SKM-1 treated with dmso at 0.1 percent for 144 hours (cell line): ENCODE measurements around the gene UNCX.

Experiments
- DNase-seq: peaks from one replicate; lab custom pipeline; 2025; ENCODE audit not compliant: unreplicated experiment; lab: John Stamatoyannopoulos, UW

The UNCX gene

GRCh38 chr7:1242606-1243289, 10.1 kb downstream of the UNCX start:
- no peak for DNase-seq

GRCh38 chr7:1243290-1243963, 10.8 kb downstream of the UNCX start:
- DNase-seq: no peak

GRCh38 chr7:1243964-1244416, 11.3 kb downstream of the UNCX start:
- DNase-seq: no peak

GRCh38 chr7:1244700-1245523, 12.2 kb downstream of the UNCX start:
- no peak for DNase-seq

- no peak for DNase-seq
Observed at GRCh38 chr7:1245524-1246050, 12.9 kb downstream of the UNCX start.

- DNase-seq: no peak
Observed at GRCh38 chr7:1246160-1246870, 13.6 kb downstream of the UNCX start.

- DNase-seq: no peak
Observed at GRCh38 chr7:1246871-1247526, 14.3 kb downstream of the UNCX start.

- DNase-seq: no peak
Observed at GRCh38 chr7:1247527-1248041, 14.9 kb downstream of the UNCX start.

GRCh38 chr7:1248143-1248915, 15.7 kb downstream of the UNCX start:
- no peak for DNase-seq

- DNase-seq: no peak
Observed at GRCh38 chr7:1248916-1249581, 16.4 kb downstream of the UNCX start.

GRCh38 chr7:1249731-1250130, 17.1 kb downstream of the UNCX start:
- no peak for DNase-seq

GRCh38 chr7:1250901-1251300, 18.2 kb downstream of the UNCX start:
- no peak for DNase-seq

- no peak for DNase-seq
Observed at GRCh38 chr7:1251796-1252539, 19.3 kb downstream of the UNCX start.

- DNase-seq: no peak
Observed at GRCh38 chr7:1252540-1253090, 19.9 kb downstream of the UNCX start.

- no peak for DNase-seq
Observed at GRCh38 chr7:1253681-1254181, 21.1 kb downstream of the UNCX start.

GRCh38 chr7:1254281-1255079, 21.8 kb downstream of the UNCX start:
- no peak for DNase-seq
